GM23338 (cell line): ENCODE results near the gene NT5DC4. TPM values are rescaled to one million over a fixed set of nuclear protein-coding genes. Genes with fewer than 3 reads are reported as not detected.

ENCODE experiments used
- ATAC-seq: fragments of 200-7000 bp; cut with Tn5 transposase; 3 replicates; pipeline ENCODE4 v1.9.1; 2020
- DNase-seq: peaks from one replicate; pipeline ENCODE4 v3.0.0-alpha.2; 2015; ENCODE audit warnings: low spot score
- H2AFZ ChIP-seq: fragments of 200-600 bp; sonication (generic); 2 replicates; pipeline ENCODE4 v1.8.0; 2016; ENCODE audit warnings: antibody characterized with exemption, mild to moderate bottlenecking, moderate library complexity
- H3F3A ChIP-seq: fragments of 200-600 bp; sonication (generic); replicated peaks from 2 replicates; pipeline ENCODE4 v1.8.0; 2017; ENCODE audit warnings: antibody characterized with exemption, mixed run types, low read depth
- H3K27ac ChIP-seq: fragments of 200-600 bp; sonication (generic); 2 replicates; pipeline ENCODE4 v1.6.1; 2016; ENCODE audit warnings: low read depth
- H3K27me3 ChIP-seq: fragments of 200-600 bp; sonication (generic); 2 replicates; pipeline ENCODE4 v1.8.0; 2016; ENCODE audit warnings: mild to moderate bottlenecking, mixed run types, moderate library complexity; ENCODE audit not compliant: insufficient read depth
- H3K36me3 ChIP-seq: fragments of 200-600 bp; sonication (generic); 2 replicates; pipeline ENCODE4 v1.8.0; 2016; ENCODE audit warnings: mild to moderate bottlenecking; ENCODE audit not compliant: insufficient read depth
- H3K4me1 ChIP-seq: fragments of 200-600 bp; sonication (generic); 2 replicates; pipeline ENCODE4 v1.8.0; 2016; ENCODE audit warnings: mild to moderate bottlenecking, moderate library complexity; ENCODE audit not compliant: insufficient read depth
- H3K4me2 ChIP-seq: fragments of 200-600 bp; sonication (generic); 2 replicates; pipeline ENCODE4 v1.7.1; 2017; ENCODE audit warnings: mixed run types
- H3K4me3 ChIP-seq: fragments of 200-600 bp; sonication (generic); 2 replicates; pipeline ENCODE4 v1.6.1; 2016; ENCODE audit warnings: mixed run types
- H3K79me2 ChIP-seq: fragments of 200-600 bp; sonication (generic); replicated peaks from 2 replicates; pipeline ENCODE4 v1.8.0; 2017; ENCODE audit warnings: mild to moderate bottlenecking; ENCODE audit not compliant: insufficient read depth
- H3K9me2 ChIP-seq: fragments of 200-600 bp; sonication (generic); 2 replicates; pipeline ENCODE4 v1.8.0; 2017; ENCODE audit not compliant: insufficient read depth
- H4K20me1 ChIP-seq: fragments of 200-600 bp; sonication (generic); replicated peaks from 2 replicates; pipeline ENCODE4 v1.8.0; 2017; ENCODE audit warnings: mild to moderate bottlenecking; ENCODE audit not compliant: insufficient read depth
- H3K27ac Mint-ChIP-seq: 2 replicates; pipeline ENCODE4 v1.8.0; 2020; ENCODE audit warnings: inconsistent platforms, mild to moderate bottlenecking, moderate library complexity, mixed read lengths
- H3K27me3 Mint-ChIP-seq: 3 replicates; pipeline ENCODE4 v1.8.0; 2022; ENCODE audit warnings: low read depth, mild to moderate bottlenecking, moderate library complexity, mixed read lengths, inconsistent platforms; ENCODE audit not compliant: insufficient read depth, poor library complexity
- H3K36me3 Mint-ChIP-seq: 3 replicates; pipeline ENCODE4 v1.8.0; 2021; ENCODE audit warnings: low read depth, mild to moderate bottlenecking, inconsistent platforms, moderate library complexity, mixed read lengths
- H3K4me1 Mint-ChIP-seq: 3 replicates; pipeline ENCODE4 v1.8.0; 2020; ENCODE audit warnings: mild to moderate bottlenecking, inconsistent platforms, mixed read lengths
- H3K4me3 Mint-ChIP-seq: 3 replicates; pipeline ENCODE4 v1.8.0; 2021; ENCODE audit warnings: moderate library complexity, mild to moderate bottlenecking, inconsistent platforms, mixed read lengths
- H3K9me3 Mint-ChIP-seq: 3 replicates; pipeline ENCODE4 v1.8.0; 2020; ENCODE audit warnings: moderate library complexity, mild to moderate bottlenecking, inconsistent platforms, mixed read lengths
- CREB1 ChIP-seq: fragments of 250-450 bp; sonication (Bioruptor Pico); IDR thresholded peaks from 2 replicates; pipeline ENCODE4 v1.5.0; 2020; ENCODE audit warnings: low read depth, mild to moderate bottlenecking, moderate library complexity
- CTCF ChIP-seq, 2 experiments: fragments of 200-600 bp in 1 of 2; sonication (generic) in 1 of 2; conservative IDR thresholded peaks; 2 replicates each; pipeline versions ENCODE4 v1.5.1 to v1.6.1; 2016 to 2017; ENCODE audit warnings: antibody characterized with exemption in 2 of 2, low read depth in 2 of 2, mild to moderate bottlenecking in 2 of 2, moderate library complexity in 1 of 2
- ETS1 ChIP-seq: IDR thresholded peaks from 2 replicates; pipeline ENCODE4 v1.6.1; 2016; ENCODE audit warnings: antibody characterized with exemption
- EZH2 ChIP-seq: fragments of 200-600 bp; sonication (generic); IDR thresholded peaks from one replicate; pipeline ENCODE4 v1.8.0; 2017; ENCODE audit warnings: antibody characterized with exemption, mild to moderate bottlenecking, low read depth; ENCODE audit not compliant: unreplicated experiment
- EZH2phosphoT487 ChIP-seq: fragments of 200-600 bp; sonication (generic); IDR thresholded peaks from one replicate; pipeline ENCODE4 v1.8.1; 2018; ENCODE audit warnings: antibody characterized with exemption; ENCODE audit not compliant: unreplicated experiment
- JUNB ChIP-seq: IDR thresholded peaks from one replicate; pipeline ENCODE4 v1.6.1; 2016; ENCODE audit warnings: antibody characterized with exemption; ENCODE audit not compliant: unreplicated experiment
- NANOG ChIP-seq: IDR thresholded peaks from 2 replicates; pipeline ENCODE4 v1.6.1; 2016; ENCODE audit warnings: antibody characterized with exemption, borderline replicate concordance
- POLR2AphosphoS5 ChIP-seq: IDR thresholded peaks from 2 replicates; pipeline ENCODE4 v1.6.1; 2016; ENCODE audit warnings: antibody characterized with exemption, low read depth
- REST ChIP-seq: IDR thresholded peaks from one replicate; pipeline ENCODE4 v1.6.1; 2018; ENCODE audit warnings: antibody characterized with exemption; ENCODE audit not compliant: unreplicated experiment
- STAT1 ChIP-seq: IDR thresholded peaks from one replicate; pipeline ENCODE4 v1.6.1; 2016; ENCODE audit warnings: antibody characterized with exemption; ENCODE audit not compliant: unreplicated experiment
- ZNF114 ChIP-seq: fragments of 250-450 bp; sonication (Bioruptor Pico); IDR thresholded peaks from 2 replicates; pipeline ENCODE4 v1.5.0; 2020; ENCODE audit warnings: mild to moderate bottlenecking, moderate library complexity
- ZNF331 ChIP-seq: fragments of 250-450 bp; sonication (Bioruptor Pico); IDR thresholded peaks from 2 replicates; pipeline ENCODE4 v1.5.0; 2020; ENCODE audit warnings: low read depth, mild to moderate bottlenecking, moderate library complexity
- polyA plus RNA-seq: library from polyadenylated mRNA; unstranded; fragments of >200 nt; fragmentation: Nextera tagmentation; extraction: Ambion mirVana; gene quantifications from 2 replicates; pipeline ENCODE4 v1.2.1, GENCODE V29; 2016
- total RNA-seq: library from RNA; depleted of rRNA; stranded (reverse); fragments of >200 nt; shearing (Covaris generic); gene quantifications from 2 replicates; pipeline ENCODE4 v1.2.3, GENCODE V29; 2014

The NT5DC4 gene
- total and polyA plus RNA-seq, 2 experiments from 2014 or later: not detected

- Histone ChIP-seq H3K27ac (no peak overlapping the region), H3K4me2 (no peak overlapping the region), H3K9me2 (no peaks in the 10 kb centered on the region), H3K36me3 (no peaks in the 10 kb centered on the region), H3F3A (no peaks in the 10 kb centered on the region), H4K20me1 (no peaks in the 10 kb centered on the region), H3K4me1 (no peaks in the 10 kb centered on the region), H2AFZ (peak overlapping the region; percentile 70), H3K4me3 (no peak overlapping the region), H3K79me2 (no peaks in the 10 kb centered on the region), H3K27me3 (no peaks in the 10 kb centered on the region)
- Mint-ChIP-seq H3K4me3 (no peak overlapping the region; the same call in 2 of the 3 replicates), H3K27ac (no peak overlapping the region), H3K36me3 (no peaks in the 10 kb centered on the region), H3K9me3 (no peaks in the 10 kb centered on the region), H3K4me1 (no peaks in the 10 kb centered on the region; the same call in 1 of the 3 replicates), H3K27me3 (peaks cover 2% of the 10 kb centered on the region)
- DNase-seq: peak; percentile 28
- peak; percentile 44 for ATAC-seq
- TF ChIP-seq POLR2AphosphoS5 (no peak), JUNB (no peak), CTCF (conservative IDR thresholded peaks at IDR 0.05; ENCODE audit: low read depth in 2 of 2) (no peak), NANOG (no peak), ZNF331 (no peak)
These were observed 37.0 kb upstream of the NT5DC4 start for GRCh38 chr2:112683550-112684414.

- H3K4me3 ChIP-seq: no peak overlapping the region
- 0 out of 2 replicates have a peak overlapping the region, but pooled peaks have one; percentile 70 for H2AFZ ChIP-seq
- no peaks in the 10 kb centered on the region for H3F3A ChIP-seq
- H3K79me2 ChIP-seq: no peaks in the 10 kb centered on the region
- H3K4me2 ChIP-seq: no peak overlapping the region
- no peaks in the 10 kb centered on the region for H4K20me1 ChIP-seq
- Mint-ChIP-seq H3K27me3 (peaks cover 2% of the 10 kb centered on the region), H3K36me3 (no peaks in the 10 kb centered on the region), H3K4me1 (no peaks in the 10 kb centered on the region; the same call in 1 of the 3 replicates), H3K9me3 (no peaks in the 10 kb centered on the region), H3K4me3 (no peak overlapping the region), H3K27ac (no peak overlapping the region)
- DNase-seq (no peak), ATAC-seq (no peak)
- H3K27ac ChIP-seq: no peak overlapping the region
- no peaks in the 10 kb centered on the region for H3K36me3 ChIP-seq
- H3K27me3 ChIP-seq: no peaks in the 10 kb centered on the region
- no peaks in the 10 kb centered on the region for H3K4me1 ChIP-seq
- H3K9me2 ChIP-seq: no peaks in the 10 kb centered on the region
- TF ChIP-seq NANOG (no peak), JUNB (no peak), REST (no peak), CREB1 (CRISPR knock-in tag) (no peak), EZH2 (no peak), ZNF331 (no peak), CTCF (conservative IDR thresholded peaks at IDR 0.05; ENCODE audit: low read depth in 2 of 2) (no peak), EZH2phosphoT487 (no peak), ETS1 (no peak), STAT1 (no peak), ZNF114 (CRISPR knock-in tag) (no peak)
These were observed 36.4 kb upstream of the NT5DC4 start for GRCh38 chr2:112684415-112684775.
